Mammary microvascular endothelial cell (primary cell): ENCODE measurements around the gene PER2. TPM values are rescaled to one million over a fixed set of nuclear protein-coding genes. Genes with fewer than 3 reads are reported as not detected.

Source experiments
- total RNA-seq: library from RNA; depleted of rRNA; stranded (reverse); fragments of >200 nt; gene quantifications from 2 replicates; pipeline ENCODE4 v1.2.3, GENCODE V29; 2015

The PER2 gene, protein sequence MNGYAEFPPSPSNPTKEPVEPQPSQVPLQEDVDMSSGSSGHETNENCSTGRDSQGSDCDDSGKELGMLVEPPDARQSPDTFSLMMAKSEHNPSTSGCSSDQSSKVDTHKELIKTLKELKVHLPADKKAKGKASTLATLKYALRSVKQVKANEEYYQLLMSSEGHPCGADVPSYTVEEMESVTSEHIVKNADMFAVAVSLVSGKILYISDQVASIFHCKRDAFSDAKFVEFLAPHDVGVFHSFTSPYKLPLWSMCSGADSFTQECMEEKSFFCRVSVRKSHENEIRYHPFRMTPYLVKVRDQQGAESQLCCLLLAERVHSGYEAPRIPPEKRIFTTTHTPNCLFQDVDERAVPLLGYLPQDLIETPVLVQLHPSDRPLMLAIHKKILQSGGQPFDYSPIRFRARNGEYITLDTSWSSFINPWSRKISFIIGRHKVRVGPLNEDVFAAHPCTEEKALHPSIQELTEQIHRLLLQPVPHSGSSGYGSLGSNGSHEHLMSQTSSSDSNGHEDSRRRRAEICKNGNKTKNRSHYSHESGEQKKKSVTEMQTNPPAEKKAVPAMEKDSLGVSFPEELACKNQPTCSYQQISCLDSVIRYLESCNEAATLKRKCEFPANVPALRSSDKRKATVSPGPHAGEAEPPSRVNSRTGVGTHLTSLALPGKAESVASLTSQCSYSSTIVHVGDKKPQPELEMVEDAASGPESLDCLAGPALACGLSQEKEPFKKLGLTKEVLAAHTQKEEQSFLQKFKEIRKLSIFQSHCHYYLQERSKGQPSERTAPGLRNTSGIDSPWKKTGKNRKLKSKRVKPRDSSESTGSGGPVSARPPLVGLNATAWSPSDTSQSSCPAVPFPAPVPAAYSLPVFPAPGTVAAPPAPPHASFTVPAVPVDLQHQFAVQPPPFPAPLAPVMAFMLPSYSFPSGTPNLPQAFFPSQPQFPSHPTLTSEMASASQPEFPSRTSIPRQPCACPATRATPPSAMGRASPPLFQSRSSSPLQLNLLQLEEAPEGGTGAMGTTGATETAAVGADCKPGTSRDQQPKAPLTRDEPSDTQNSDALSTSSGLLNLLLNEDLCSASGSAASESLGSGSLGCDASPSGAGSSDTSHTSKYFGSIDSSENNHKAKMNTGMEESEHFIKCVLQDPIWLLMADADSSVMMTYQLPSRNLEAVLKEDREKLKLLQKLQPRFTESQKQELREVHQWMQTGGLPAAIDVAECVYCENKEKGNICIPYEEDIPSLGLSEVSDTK (N-terminal part only)
- 1.3 and 1.8 TPM in 2 replicates for total RNA-seq

DNA sequence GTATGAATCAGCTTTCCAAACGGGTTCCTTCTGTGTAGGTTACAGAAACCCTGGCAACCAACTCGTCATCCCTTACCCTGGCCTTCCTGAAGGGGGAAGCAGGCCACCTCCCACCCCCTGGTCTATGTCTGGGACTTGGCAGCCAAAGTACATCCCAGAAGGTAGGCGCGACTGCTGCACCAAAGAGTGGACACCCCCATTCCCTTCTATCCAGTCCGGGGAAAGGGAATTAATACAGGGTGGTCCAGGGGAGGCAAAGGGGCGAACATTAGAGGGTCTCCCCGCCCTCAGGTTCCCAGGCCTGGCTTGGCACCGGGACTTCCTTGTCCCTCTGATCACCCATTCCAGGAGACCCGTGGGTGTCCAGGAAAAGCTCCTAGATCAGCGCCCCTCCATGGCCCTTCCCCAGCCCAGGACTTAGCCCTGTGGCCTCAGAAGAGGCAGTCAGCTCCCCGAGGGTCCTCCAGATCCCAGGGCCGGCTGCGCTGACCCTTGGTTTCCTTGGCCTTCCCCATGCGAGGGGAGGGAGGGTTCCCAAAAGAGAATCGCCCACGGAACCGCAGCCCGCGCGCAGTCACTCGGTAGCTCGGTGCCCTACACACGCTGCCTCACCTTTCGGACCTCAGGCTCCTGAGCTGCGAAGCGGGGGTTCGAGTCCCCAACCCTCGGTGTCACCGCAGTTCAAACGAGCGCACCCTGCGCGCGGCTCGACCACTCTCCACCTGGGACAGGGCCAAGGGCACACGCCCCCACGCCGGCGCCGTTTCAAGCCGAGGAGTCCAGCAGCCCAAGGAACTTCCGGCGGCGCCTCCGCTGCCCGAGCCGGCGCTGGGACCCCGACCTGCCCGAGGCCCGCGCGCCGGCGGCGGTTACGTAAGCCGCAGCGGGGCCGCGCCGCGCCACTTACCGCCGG, at the start of gene PER2:
Gene PER2, minus strand, starts transcription at position 874 of the 913 bp plus-strand sequence. CDS start 10,674 bp downstream, outside the sequence.

DNA sequence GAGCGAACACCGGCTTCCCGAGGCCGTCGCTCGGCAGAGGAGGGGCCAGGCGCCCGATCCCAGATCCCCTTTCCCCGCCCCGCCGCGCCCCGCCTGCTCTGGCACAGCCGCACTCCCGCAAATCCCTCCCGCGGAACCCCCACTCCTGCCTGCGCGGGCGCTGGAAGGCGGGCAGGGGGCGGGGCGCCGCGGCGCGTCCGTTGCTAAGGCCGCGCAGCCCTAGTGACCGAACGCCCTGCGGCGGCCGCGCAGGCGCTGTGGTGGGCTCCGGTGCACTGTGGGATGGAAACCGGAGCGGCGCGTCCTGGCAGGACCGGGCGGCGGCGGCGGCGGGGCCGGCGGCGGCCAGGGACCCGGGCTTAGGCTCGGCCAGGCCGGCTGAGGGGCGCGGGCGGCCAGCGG, 31.8 kb upstream of the PER2 start, which contains the start of gene TRAF3IP1:
Gene TRAF3IP1, plus strand, starts transcription at position 273 of the 402 bp plus-strand sequence. CDS start 145 bp downstream, outside the sequence.

DNA sequence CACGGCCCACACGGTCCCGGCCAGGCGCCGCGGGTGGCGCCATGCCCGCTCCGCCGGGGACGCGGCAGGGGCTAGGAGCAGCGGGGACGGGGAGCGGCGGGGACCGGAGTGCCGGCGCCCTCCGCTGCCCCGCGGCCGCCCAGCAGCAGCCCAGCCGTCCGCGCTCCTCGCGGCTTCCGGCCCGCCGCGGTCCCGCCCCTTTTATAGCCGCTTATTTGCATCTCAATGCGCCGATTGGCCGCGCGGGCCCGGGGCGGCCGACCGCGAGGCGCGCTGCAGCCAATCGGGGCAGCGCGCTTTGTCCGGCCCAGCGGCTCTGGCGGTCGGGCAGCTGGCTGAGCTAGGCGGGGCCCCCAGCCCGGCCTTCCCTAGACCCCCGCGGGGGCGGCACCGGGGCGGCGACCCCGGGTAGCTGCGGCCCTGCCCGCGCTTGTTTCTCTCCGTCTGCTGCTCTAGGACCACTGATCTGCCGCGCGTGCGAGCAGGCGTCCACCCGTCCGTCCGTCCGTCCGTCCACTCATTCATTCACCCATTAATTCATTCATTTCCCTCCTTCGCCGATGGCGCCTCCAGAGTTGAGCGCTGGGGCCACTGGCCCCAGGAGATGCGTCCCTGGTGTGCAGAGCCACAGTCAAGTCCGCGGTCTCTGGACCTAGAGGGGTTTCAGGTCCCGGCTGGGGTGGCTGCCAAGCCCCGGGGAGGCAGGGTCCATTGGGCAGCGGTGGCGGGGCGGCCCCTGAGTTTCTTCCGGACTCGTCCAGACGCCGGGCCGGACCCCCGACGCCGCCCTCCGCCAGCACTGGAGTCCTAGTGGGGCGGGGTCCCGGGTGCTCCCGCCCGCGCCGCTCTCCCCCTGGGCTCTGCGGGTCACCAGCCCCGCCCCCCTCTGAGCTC, 48.3 kb downstream of the PER2 start, which contains the start of gene HES6:
Gene HES6, minus strand, starts transcription at position 176 of the 894 bp plus-strand sequence. Its CDS starts 133 bp downstream, at position 43.

DNA sequence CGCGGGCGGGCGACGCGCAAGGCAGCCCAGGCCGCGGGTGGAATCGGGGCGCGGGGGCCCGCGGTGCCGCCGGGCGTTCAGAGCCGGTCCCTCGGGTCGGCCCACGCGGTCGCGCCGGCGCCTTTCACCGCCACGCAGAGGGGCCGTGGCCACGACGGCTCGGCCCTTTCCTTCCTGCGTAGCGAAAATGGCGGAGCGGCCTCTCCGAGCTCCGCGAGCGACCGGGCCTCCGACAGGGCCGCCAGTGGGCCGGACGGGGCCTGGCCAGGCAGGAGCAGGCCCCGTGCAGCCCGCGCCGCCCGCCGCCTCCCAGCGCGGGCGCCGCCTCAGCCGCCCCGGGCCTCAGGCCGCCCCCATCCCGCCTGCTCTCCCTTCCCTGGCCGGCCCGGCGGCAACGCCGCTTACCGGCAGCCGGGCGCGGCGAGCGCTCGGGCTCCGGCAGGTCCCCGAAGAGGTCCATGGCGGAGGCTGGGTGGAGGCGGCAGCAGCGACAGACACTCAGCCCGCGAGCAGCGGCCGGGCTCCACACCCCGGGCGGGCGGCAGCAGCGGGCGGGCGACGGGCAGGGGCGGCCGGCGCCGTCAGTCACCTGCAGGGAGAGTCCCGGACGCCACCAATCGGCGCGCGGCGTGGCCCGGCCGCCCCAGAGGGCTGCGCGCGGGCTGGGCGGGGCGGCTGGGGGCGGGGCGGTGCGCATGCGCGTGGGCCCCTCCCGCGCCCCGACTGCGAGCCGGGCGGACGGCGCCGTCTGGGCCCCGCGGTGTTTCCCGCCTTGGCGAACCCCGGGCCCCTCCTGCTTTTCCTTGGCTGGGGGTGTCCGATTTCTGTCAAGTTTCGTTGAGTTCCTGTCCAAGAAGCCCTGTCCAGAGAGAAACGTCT, 85.1 kb downstream of the PER2 start, which contains the start of gene ILKAP:
Gene ILKAP, minus strand, starts transcription at position 602 of the 879 bp plus-strand sequence. Its CDS starts 142 bp downstream, at position 460.

Other genes starting within 250 kb of the PER2 start
- gene SCLY, start 227.6 kb downstream of the PER2 start, total RNA-seq, result 22.4 and 24.3 TPM in 2 replicates
- gene ESPNL, start 188.3 kb downstream of the PER2 start, total RNA-seq, result 0.10 TPM in 1 of 2 replicates, not detected in the other
- not detected in 2 replicates for gene KLHL30, start 149.9 kb downstream of the PER2 start, total RNA-seq
- gene ERFE, start 129.6 kb downstream of the PER2 start, total RNA-seq, result 1.3 and 1.5 TPM in 2 replicates
- gene ILKAP, start 84.9 kb downstream of the PER2 start, total RNA-seq, result 17.8 and 25.6 TPM in 2 replicates
- 3.3 and 4.5 TPM in 2 replicates for gene HES6, start 48.6 kb downstream of the PER2 start, total RNA-seq
- gene TRAF3IP1, start 31.9 kb upstream of the PER2 start, total RNA-seq, result 4.9 and 5.6 TPM in 2 replicates
- 6.9 and 12.8 TPM in 2 replicates for gene ASB1, start 138.3 kb upstream of the PER2 start, total RNA-seq